ENCODE data around the gene NREP.

The NREP gene

DNA sequence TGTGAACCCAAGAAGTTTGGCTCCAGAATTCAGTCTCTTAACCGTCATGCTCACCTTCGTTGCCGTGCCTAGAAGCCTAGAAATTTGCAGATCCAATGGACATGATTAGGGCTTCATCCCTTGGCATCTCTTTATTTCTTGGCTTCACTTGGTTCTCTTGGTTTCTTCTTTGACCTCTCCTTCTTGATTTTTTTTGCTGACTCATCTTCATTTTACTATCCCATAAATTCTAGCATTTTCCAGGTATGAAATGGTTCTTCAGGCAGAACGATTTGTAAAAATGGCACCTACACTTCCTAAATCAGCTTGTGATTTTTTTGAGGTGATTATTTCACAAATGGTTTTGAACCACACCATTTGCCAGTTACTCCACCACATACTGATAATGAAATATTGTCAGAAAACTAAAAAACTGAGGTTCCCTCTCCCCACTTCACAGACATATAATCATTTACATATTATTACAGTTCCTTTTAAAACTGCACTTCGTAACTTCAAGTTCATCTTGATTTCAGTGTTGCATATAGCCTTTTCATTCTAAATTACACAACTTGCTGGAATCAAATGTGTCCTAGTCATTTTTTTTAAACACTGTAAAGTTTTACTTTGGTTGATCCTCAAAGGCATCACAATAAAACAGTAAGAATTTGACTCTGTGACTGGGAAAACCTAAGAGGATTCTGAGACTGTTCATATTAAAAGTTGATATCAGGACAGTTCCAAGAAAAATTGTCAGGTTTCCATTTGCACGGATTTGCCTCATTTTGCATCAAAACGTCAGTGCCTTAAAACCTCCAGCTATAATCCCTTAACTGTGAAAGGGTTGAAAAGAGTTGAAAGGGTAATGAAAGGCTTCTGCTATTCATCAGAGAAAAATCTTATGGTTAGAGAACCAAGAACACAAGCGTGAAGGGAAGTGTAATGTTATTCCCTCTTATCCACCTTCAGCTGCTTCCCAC, 8.9 kb upstream of the NREP start:
- DNase-seq (ENCODE audit: low read depth in 2 of 2) = no peak

DNA sequence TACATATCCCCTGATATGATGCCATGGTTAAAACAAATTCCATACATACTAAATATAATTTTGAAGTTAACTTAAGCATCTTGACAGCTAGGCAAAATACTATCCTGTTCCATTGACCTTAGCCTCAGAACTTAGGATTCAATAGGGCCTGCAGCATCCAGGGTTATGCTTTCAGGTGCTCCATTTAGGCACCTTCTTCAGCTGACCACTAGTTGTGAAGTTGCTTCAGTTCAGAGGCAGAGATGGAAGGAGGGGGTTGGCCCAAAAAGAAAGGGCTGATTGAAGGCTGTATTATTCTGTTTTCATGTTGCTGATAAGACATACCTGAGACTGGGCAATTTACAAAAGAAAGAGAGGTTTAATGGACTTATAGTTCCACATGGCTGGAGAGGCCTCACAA, 7.0 kb upstream of the NREP start:
- no peak for DNase-seq (ENCODE audit: low read depth in 2 of 2)

GRCh38 chr5:111762895-111763294, 5.9 kb upstream of the NREP start:
- no peak for DNase-seq (ENCODE audit: low read depth in 2 of 2)

- no peak for DNase-seq (ENCODE audit: low read depth in 2 of 2)
These were observed 1.3 kb upstream of the NREP start for GRCh38 chr5:111758284-111758628.

- peak; percentile 66 to 67 for DNase-seq (ENCODE audit: low read depth in 2 of 2)
These were observed 625 bp upstream of the NREP start for GRCh38 chr5:111757355-111758283.

GRCh38 chr5:111755942-111756381, 1.0 kb downstream of the NREP start:
- no peak for DNase-seq (ENCODE audit: low read depth in 2 of 2)

GRCh38 chr5:111755345-111755941, 1.6 kb downstream of the NREP start:
- no peak for DNase-seq (ENCODE audit: low read depth in 2 of 2)

- no peak for DNase-seq (ENCODE audit: low read depth in 2 of 2)
These were observed 3.0 kb downstream of the NREP start for GRCh38 chr5:111753884-111754589.

GRCh38 chr5:111752426-111752965, 4.5 kb downstream of the NREP start:
- no peak for DNase-seq (ENCODE audit: low read depth in 2 of 2)

- no peak for DNase-seq (ENCODE audit: low read depth in 2 of 2)
These were observed 7.5 kb downstream of the NREP start for GRCh38 chr5:111749303-111750026.

GRCh38 chr5:111748304-111748763, 8.7 kb downstream of the NREP start:
- no peak for DNase-seq (ENCODE audit: low read depth in 2 of 2)

DNA sequence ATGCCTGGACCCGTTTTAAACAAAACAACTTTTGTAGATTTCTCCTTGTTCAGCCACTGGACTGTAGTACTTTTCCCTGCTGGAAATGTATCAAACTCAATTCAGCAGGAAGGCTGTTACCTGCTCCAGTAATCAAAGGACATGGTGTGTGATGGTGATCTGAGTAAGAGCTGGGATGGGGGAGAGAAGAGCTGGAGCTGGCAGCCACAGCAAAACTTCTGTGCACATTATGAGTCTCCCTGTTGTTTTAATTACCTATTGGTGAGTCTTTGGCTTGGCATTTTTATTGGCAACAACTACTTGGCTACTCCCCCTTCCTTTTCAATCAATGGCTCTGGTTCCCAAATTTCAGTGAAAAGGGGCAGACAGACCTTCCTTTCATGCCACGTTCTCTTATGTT, 9.7 kb downstream of the NREP start:
- DNase-seq (ENCODE audit: low read depth in 2 of 2) = no peak

DNA sequence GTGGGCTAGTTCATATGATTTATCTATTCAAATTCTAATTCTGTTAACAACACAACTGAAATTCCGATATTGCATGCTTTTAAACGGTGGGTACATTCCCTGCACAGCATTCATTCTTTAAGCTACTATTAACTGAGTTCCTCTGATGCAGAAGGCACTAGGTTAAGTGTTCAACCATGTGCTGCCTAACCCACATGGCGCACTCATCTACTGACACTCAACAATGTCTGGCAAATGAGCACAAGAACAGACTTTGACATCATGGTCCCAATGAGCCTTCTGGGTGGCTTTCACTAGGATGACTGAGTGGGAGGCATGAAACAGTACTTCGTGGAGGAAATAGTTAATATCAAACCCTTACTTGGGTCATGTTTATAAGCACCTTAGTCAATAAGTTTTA, 10.2 kb downstream of the NREP start:
- DNase-seq (ENCODE audit: low read depth in 2 of 2) = no peak

DNA sequence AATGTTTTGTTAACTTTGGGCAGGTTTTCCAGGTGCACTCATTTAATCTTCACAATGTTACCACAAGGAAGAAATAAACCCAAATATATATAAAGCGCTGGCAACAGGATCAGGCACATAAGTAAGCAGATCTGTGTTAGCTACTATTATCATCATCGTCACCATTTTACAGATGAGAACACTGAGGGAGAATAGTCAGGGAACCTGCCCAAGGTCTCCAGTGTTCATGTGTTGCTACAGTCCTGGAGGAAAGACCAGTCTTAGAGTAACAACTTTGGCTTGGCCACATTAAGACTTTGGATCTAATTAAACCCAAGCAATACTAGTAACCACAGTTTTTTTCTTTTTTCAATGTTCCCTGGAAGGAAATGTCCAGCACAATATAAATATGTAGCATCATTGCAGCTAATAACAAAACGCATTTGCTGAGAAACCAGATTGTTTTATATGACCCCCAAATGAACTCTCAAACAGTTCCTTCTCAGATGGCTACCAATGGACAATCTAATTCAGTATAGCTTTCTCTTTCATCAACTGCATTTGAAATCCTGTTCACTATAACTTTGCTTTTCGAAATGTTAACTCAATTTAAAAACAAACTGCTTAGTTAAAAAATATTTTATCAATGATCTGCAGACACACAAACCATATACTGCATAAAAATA, 11.8 kb downstream of the NREP start:
- DNase-seq (ENCODE audit: low read depth in 2 of 2) = no peak

DNA sequence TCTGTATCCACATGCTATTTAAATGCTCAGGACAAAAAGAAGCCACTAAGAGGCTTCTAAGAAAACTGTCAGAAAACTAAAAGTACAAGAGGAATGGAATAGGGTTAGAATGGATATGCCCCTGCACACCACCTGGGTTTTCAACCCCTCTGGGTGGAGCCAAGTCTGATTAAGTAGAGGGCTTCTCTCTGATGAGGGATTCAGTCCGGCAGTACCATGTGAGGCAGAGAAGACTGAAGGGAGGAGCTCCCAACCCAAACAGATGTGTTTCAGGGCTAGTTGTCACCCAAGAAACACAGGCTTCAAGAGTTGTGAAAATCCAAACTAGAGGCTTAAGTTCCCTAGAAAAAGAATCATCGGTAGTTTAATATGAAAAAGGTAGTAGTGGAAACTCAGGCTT, 12.5 kb downstream of the NREP start:
- DNase-seq (ENCODE audit: low read depth in 2 of 2) = no peak

- DNase-seq (ENCODE audit: low read depth in 2 of 2) = no peak
These were observed 13.0 kb downstream of the NREP start for GRCh38 chr5:111743988-111744387.

DNA sequence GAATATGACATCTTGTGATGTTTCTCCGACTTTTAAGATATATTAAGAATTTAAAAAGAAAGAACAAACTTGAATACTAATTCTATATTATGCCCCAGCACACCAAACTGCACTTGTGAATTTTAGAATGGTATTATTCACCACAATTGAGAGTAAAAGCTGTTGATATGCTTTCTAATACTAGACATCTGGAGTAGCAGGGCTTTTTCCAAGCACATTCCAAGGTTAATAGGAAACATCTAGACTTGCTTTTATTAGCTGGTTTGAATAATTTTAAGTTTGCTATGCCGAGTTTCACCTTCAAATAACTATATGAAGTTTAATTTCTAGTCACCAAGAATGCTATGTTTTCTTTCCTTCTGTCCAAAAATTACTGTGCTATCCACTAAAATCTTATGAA, 13.5 kb downstream of the NREP start:
- no peak for DNase-seq (ENCODE audit: low read depth in 2 of 2)

DNA sequence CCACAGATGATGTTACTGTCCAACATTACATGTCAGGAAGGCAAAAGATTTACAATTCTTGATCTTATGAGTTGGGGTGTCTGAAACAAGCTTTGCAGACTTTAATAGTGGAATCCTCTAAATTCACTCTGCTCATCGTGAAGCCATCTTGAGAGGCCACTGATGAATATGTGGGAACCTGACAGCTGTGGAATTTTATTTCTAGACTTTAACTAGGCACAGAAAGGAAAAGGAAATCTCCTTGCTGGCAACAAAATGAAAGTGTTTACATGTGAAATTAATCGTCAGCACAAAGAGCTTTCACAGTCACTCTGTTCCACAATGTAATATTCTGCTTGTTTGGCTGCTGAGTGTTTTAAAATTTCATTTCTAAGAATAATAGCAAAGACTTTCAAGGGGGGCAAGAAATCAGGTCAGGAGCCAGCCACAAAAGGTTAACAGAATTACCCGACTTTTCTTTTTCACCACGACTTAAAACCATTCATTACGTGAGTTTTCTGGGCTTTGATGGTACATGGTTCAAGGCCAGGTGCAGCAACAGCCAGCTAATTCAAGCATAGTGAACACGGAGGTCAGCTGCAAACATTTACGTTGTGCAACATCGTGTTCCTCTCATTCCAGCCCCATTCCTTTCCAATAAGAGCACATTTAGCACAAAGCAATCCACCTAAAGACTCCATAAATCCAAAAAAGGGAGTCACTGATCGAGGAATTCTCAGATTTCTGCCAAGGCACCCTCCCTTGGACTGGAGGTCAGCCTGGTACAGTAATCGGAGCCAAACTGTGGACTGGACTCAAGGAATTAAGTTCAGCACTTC, 14.6 kb downstream of the NREP start:
- no peak for DNase-seq (ENCODE audit: low read depth in 2 of 2)

DNA sequence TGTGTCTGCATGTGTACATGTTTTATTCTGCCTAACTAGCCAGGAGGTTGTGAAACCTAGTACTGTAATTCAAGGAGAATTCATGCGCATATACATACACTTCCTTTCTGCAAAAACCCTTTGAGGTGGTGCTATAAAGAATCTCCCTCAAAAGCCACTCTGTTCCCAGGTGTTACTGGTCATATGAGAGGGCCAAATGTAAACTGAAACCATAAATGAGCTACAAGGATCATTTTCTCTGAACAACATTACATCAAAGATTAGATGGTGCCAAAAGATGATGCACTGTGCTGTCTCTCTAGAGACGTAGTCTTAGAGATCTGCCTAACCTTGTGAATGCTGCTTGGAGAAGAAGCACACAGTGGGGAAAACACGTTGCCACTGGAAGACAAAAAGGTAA, 15.7 kb downstream of the NREP start:
- DNase-seq (ENCODE audit: low read depth in 2 of 2) = no peak

Data from activated CD4-positive, alpha-beta T cell treated with anti-CD3 and anti-CD28 coated beads for 24 hours (primary cell).